Tibial nerve (tissue), 4 donors: Measurements from ENCODE around the gene MCU. TPM values are rescaled to one million over a fixed set of nuclear protein-coding genes. Genes with fewer than 3 reads are reported as not detected.
"Not testable (repeated sequence)": the region's sequence is repeated elsewhere in the genome, so short reads cannot be mapped to it uniquely, and the experiment has no call there.

Experiments
- DNase-seq, 2 donors: peaks; one replicate each; pipeline ENCODE4 v3.0.0-alpha.2; 2019; ENCODE audit warnings: low spot score in 2 of 2
- H3K27ac ChIP-seq, 4 donors: fragments of 200-600 bp; sonication (generic) in 3 of 4; one replicate each; pipeline ENCODE4 v1.5.1; 2017 to 2019; ENCODE audit warnings: mild to moderate bottlenecking in 1 of 4
- H3K27me3 ChIP-seq, 2 donors: fragments of 200-600 bp; sonication (generic) in 1 of 2; one replicate each; pipeline versions ENCODE4 v1.5.1 to v1.6.0; 2017 to 2019
- H3K36me3 ChIP-seq, 3 donors: fragments of 200-600 bp; sonication (generic); one replicate each; pipeline ENCODE4 v1.5.1; 2018 to 2019
- H3K4me1 ChIP-seq, 4 donors: fragments of 200-600 bp; sonication (generic) in 3 of 4; one replicate each; pipeline ENCODE4 v1.5.1; 2017 to 2019
- H3K4me3 ChIP-seq, 4 donors: fragments of 200-600 bp; sonication (generic) in 3 of 4; one replicate each; pipeline ENCODE4 v1.5.1; 2017 to 2019; ENCODE audit warnings: mild to moderate bottlenecking in 1 of 4, moderate library complexity in 1 of 4
- H3K9me3 ChIP-seq, 4 donors: fragments of 200-600 bp; sonication (generic) in 3 of 4; one replicate each; pipeline ENCODE4 v1.5.1; 2017 to 2019
- EP300 ChIP-seq, 2 donors: sonication (generic); formaldehyde crosslinking; IDR thresholded peaks; one replicate each; pipeline ENCODE4 v1.6.1; 2017; ENCODE audit warnings: antibody characterized with exemption in 2 of 2, mild to moderate bottlenecking in 1 of 2
- POLR2A ChIP-seq, 2 donors: fragments of 450-650 bp; IDR thresholded peaks; one replicate each; pipeline ENCODE4 v1.6.1; 2017; ENCODE audit warnings: antibody characterized with exemption in 2 of 2, mild to moderate bottlenecking in 2 of 2, moderate library complexity in 2 of 2
- WGBS, 2 donors: methylation state at CpG; one replicate each; pipeline ENCODE4 v1.1.5; 2018; 5-methylcytosine and 5-hydroxymethylcytosine counted together
- total RNA-seq, 4 donors: library from RNA; depleted of rRNA; stranded (reverse); fragments of >200 nt; gene quantifications; one replicate each; pipeline ENCODE4 v1.1.0, GENCODE V29; 2016
- TF ChIP-seq, protein P1 (sequence below), 5 experiments: fragments of 200-600 bp in 3 of 5; fragments of 450-650 bp in 2 of 5; sonication (generic) in 3 of 5; IDR thresholded peaks; one replicate each; pipeline ENCODE4 v1.5.1; 2016 to 2019; ENCODE audit warnings: antibody characterized with exemption in 5 of 5, mild to moderate bottlenecking in 3 of 5, moderate library complexity in 2 of 5

MCU gene
- total RNA-seq, 4 donors from 2014 or later: 6.7 to 16.4 (median 14.2) TPM

DNA sequence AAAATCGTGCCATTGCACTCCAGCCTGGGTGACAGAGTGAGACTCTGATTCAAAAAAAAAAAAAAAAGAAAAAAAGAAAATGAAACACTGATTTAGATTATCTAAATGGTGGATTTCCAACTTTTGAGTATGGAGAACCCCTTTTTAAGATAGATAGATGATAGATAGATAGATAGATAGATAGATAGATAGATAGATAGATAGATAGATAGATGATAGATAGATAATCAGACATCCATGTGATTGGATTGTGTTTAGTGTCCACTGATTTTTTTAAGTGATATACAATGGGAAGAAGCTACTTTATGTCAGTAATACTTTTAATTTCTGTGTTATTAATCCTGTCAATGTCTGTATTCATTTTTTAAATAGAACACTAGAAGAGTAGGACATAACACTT lies 207.6 kb downstream of the MCU start:
- H3K9me3 ChIP-seq: no peaks in the 10 kb centered on the region
- no peak overlapping the region for H3K27ac ChIP-seq
- 92 to 95% methylated on average over 1 of the region's 1 CpG for WGBS, 2 donors
- DNase-seq: no peak
- H3K4me1 ChIP-seq: no peaks in the 10 kb centered on the region
- no peaks in the 10 kb centered on the region for H3K27me3 ChIP-seq
- no peak for TF ChIP-seq POLR2A (IDR thresholded peaks at IDR 0.05)
- no peak for TF ChIP-seq EP300 (IDR thresholded peaks at IDR 0.05)
- TF ChIP-seq, protein P1, sequence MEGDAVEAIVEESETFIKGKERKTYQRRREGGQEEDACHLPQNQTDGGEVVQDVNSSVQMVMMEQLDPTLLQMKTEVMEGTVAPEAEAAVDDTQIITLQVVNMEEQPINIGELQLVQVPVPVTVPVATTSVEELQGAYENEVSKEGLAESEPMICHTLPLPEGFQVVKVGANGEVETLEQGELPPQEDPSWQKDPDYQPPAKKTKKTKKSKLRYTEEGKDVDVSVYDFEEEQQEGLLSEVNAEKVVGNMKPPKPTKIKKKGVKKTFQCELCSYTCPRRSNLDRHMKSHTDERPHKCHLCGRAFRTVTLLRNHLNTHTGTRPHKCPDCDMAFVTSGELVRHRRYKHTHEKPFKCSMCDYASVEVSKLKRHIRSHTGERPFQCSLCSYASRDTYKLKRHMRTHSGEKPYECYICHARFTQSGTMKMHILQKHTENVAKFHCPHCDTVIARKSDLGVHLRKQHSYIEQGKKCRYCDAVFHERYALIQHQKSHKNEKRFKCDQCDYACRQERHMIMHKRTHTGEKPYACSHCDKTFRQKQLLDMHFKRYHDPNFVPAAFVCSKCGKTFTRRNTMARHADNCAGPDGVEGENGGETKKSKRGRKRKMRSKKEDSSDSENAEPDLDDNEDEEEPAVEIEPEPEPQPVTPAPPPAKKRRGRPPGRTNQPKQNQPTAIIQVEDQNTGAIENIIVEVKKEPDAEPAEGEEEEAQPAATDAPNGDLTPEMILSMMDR (IDR thresholded peaks at IDR 0.05): no peak
- H3K4me3 ChIP-seq: no peak overlapping the region
- no peaks in the 10 kb centered on the region for H3K36me3 ChIP-seq

DNA sequence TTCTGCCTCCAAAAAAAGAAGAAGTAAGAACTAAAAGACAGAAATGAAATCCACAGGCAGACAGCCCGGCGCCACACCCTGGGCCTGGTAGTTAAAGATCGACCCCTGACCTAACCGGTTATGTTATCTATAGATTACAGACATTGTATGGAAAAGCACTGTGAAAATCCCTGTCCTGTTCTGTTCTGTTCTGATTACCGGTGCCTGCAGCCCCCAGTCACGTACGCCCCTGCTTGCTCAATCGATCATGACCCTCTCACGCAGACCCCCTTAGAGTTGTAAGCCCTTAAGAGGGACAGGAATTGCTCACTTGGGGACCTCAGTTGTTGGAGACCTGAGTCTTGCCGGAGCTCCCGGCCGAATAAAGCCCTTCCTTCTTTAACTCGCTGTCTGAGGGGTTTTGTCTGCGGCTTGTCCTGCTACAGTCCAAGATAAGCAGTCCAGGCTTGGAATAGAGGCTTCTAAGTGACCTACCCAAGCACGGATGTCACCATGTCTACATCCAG lies 212.1 kb downstream of the MCU start:
- H3K9me3 ChIP-seq, H3K4me1 ChIP-seq, H3K27me3 ChIP-seq, H3K4me3 ChIP-seq, DNase-seq, H3K27ac ChIP-seq, H3K36me3 ChIP-seq: not testable (repeated sequence)
- WGBS, 2 donors: 88 to 93% methylated on average over 15 of the region's 15 CpGs

GRCh38 chr10:72904806-72905205 lies 212.9 kb downstream of the MCU start:
- Histone ChIP-seq H3K27ac (no peak overlapping the region), H3K4me3 (no peak overlapping the region), H3K36me3 (no peaks in the 10 kb centered on the region), H3K27me3 (no peaks in the 10 kb centered on the region), H3K9me3 (no peaks in the 10 kb centered on the region), H3K4me1 (no peaks in the 10 kb centered on the region)
- TF ChIP-seq POLR2A (IDR thresholded peaks at IDR 0.05): no peak
- TF ChIP-seq EP300 (IDR thresholded peaks at IDR 0.05): no peak
- DNase-seq: no peak
- 83 to 90% methylated on average over 3 of the region's 3 CpGs for WGBS, 2 donors

DNA sequence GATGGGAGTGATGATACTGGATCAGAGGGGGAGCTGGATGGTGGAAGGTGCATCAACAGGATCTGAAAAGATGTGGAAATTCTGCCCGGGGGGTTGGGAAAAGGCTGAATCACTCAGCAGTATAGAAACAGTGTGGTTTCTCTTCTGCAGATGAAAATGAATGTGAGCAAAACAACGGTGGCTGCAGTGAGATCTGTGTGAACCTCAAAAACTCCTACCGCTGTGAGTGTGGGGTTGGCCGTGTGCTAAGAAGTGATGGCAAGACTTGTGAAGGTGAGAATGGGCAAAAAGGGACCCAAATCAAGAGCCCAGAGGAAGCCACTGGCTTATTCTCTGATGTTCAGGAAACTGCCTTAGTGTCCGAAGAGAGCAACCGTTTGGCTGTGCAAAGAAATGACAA lies 214.5 kb downstream of the MCU start:
- Histone ChIP-seq H3K27ac (no peak overlapping the region), H3K4me3 (no peak overlapping the region), H3K4me1 (no peaks in the 10 kb centered on the region), H3K27me3 (no peaks in the 10 kb centered on the region), H3K9me3 (no peaks in the 10 kb centered on the region), H3K36me3 (no peaks in the 10 kb centered on the region)
- DNase-seq: no peak
- 84 to 89% methylated on average over 6 of the region's 6 CpGs for WGBS, 2 donors
- TF ChIP-seq, protein P1 (IDR thresholded peaks at IDR 0.05): no peak
- TF ChIP-seq EP300 (IDR thresholded peaks at IDR 0.05): no peak
- no peak for TF ChIP-seq POLR2A (IDR thresholded peaks at IDR 0.05)

DNA sequence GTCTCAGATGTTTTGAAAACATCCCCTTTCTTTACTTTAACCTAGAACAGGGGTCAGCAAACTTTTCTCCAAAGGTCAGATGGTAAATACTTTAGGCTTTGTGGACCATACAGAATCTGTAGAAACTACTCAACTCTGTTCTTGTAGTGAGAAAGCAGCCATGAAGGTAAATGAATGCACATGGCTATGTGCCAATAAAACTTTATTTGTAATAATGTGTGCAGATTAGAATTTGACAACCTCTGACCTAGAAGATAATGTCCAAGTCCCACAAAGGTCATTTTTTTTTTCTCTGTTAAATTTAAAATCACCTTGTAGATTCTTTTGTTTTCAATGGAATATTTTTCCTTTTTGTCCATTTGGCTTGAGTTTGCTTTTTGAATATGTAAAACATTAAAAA lies 218.8 kb downstream of the MCU start:
- H3K4me3 ChIP-seq: no peak overlapping the region
- no peak for TF ChIP-seq POLR2A (IDR thresholded peaks at IDR 0.05)
- TF ChIP-seq, protein P1 (IDR thresholded peaks at IDR 0.05): no peak
- no peak for TF ChIP-seq EP300 (IDR thresholded peaks at IDR 0.05)
- H3K4me1 ChIP-seq: no peaks in the 10 kb centered on the region
- H3K27me3 ChIP-seq: no peaks in the 10 kb centered on the region
- H3K9me3 ChIP-seq: no peaks in the 10 kb centered on the region
- no peaks in the 10 kb centered on the region for H3K36me3 ChIP-seq
- no peak for DNase-seq
- no peak overlapping the region for H3K27ac ChIP-seq

DNA sequence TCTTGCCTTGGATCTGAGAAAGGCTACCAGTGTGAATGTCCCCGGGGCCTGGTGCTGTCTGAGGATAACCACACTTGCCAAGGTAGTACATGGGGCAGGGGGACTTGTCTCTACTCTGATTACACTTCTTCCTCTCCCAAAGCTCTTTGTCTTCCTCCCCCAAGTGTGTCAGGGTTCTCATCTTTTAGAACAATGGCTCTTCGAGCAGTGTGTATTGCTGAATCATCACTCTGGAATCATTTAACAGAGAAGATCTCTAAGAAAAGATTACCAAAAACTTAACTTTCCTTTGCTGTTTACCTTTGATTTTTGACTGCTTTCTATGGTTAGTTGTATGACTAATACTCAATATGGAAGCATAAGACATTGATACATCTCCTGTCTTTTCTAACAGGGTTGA lies 219.8 kb downstream of the MCU start:
- WGBS, 2 donors: 78 to 87% methylated on average over 2 of the region's 2 CpGs
- H3K4me3 ChIP-seq: no peak overlapping the region
- no peaks in the 10 kb centered on the region for H3K9me3 ChIP-seq
- no peaks in the 10 kb centered on the region for H3K27me3 ChIP-seq
- no peaks in the 10 kb centered on the region for H3K4me1 ChIP-seq
- TF ChIP-seq, protein P1 (IDR thresholded peaks at IDR 0.05): no peak
- TF ChIP-seq POLR2A (IDR thresholded peaks at IDR 0.05) (no peak), EP300 (IDR thresholded peaks at IDR 0.05) (no peak)
- no peaks in the 10 kb centered on the region for H3K36me3 ChIP-seq
- DNase-seq: no peak
- no peak overlapping the region for H3K27ac ChIP-seq
